Suprapubic skin (tissue), 4 donors: ENCODE results near the gene PLA2G4F. TPM values are rescaled to one million over a fixed set of nuclear protein-coding genes. Genes with fewer than 3 reads are reported as not detected.

Source experiments
- DNase-seq, 2 donors: peaks; one replicate each; pipeline ENCODE4 v3.0.0-alpha.2; 2019; ENCODE audit warnings: low spot score in 2 of 2
- H3K27ac ChIP-seq: fragments of 200-600 bp; sonication (generic); one replicate; pipeline ENCODE4 v1.5.1; 2019
- H3K27me3 ChIP-seq: fragments of 200-600 bp; sonication (generic); one replicate; pipeline ENCODE4 v1.5.1; 2019
- H3K36me3 ChIP-seq: fragments of 200-600 bp; sonication (generic); one replicate; pipeline ENCODE4 v1.5.1; 2019
- H3K4me1 ChIP-seq: fragments of 200-600 bp; sonication (generic); one replicate; pipeline ENCODE4 v1.5.1; 2019
- H3K4me3 ChIP-seq: fragments of 200-600 bp; sonication (generic); one replicate; pipeline ENCODE4 v1.5.1; 2019; ENCODE audit warnings: mild to moderate bottlenecking
- H3K9me3 ChIP-seq: fragments of 200-600 bp; sonication (generic); one replicate; pipeline ENCODE4 v1.5.1; 2019
- CTCF ChIP-seq, 2 donors: fragments of 200-600 bp in 1 of 2; fragments of 450-650 bp in 1 of 2; sonication (generic) in 1 of 2; IDR thresholded peaks; one replicate each; pipeline ENCODE4 v1.5.1; 2016 to 2019; ENCODE audit warnings: antibody characterized with exemption in 2 of 2, mild to moderate bottlenecking in 1 of 2, moderate library complexity in 1 of 2
- EP300 ChIP-seq: sonication (generic); formaldehyde crosslinking; IDR thresholded peaks from one replicate; pipeline ENCODE4 v1.6.1; 2017; ENCODE audit warnings: antibody characterized with exemption
- POLR2A ChIP-seq, 2 donors: fragments of 450-650 bp; IDR thresholded peaks; one replicate each; pipeline ENCODE4 v1.6.1; 2017; ENCODE audit warnings: antibody characterized with exemption in 2 of 2, mild to moderate bottlenecking in 2 of 2, moderate library complexity in 2 of 2
- POLR2AphosphoS5 ChIP-seq, 3 donors: sonication (generic); formaldehyde crosslinking; IDR thresholded peaks; one replicate each; pipeline ENCODE4 v1.6.1; 2017; ENCODE audit warnings: antibody characterized with exemption in 3 of 3
- WGBS: methylation state at CpG from one replicate; pipeline ENCODE4 v1.1.5; 2018; 5-methylcytosine and 5-hydroxymethylcytosine counted together
- total RNA-seq, 4 donors: library from RNA; depleted of rRNA; stranded (reverse); fragments of >200 nt; gene quantifications; one replicate each; pipeline ENCODE4 v1.1.0, GENCODE V29; 2016

Gene PLA2G4F
- total RNA-seq, 4 donors from 2014 or later, result 209 to 311 (median 246) TPM

- DNase-seq, result peak; percentile 35 to 67
These were observed 7.5 kb downstream of the PLA2G4F start for GRCh38 chr15:42148808-42149492.

GRCh38 chr15:42147431-42147735 is 9.1 kb downstream of the PLA2G4F start:
- DNase-seq, result peak; percentile 36 to 41
- no peak overlapping the region for H3K27ac ChIP-seq
- WGBS, result 87% methylated on average over 3 of the region's 4 CpGs
- H3K36me3 ChIP-seq, result no peaks in the 10 kb centered on the region
- H3K4me1 ChIP-seq, result peaks cover 26% of the 10 kb centered on the region
- no peak for TF ChIP-seq POLR2AphosphoS5 (IDR thresholded peaks at IDR 0.05)
- no peak overlapping the region for H3K4me3 ChIP-seq
- H3K9me3 ChIP-seq, result no peaks in the 10 kb centered on the region
- no peaks in the 10 kb centered on the region for H3K27me3 ChIP-seq

More at GRCh38 chr15:42148808-42149492, 7.5 kb downstream of the PLA2G4F start:
- 88% methylated on average over 12 of the region's 12 CpGs for WGBS
- Histone ChIP-seq H3K27ac (no peak overlapping the region), H3K27me3 (no peaks in the 10 kb centered on the region), H3K4me3 (no peak overlapping the region), H3K36me3 (no peaks in the 10 kb centered on the region), H3K9me3 (no peaks in the 10 kb centered on the region), H3K4me1 (peaks cover 42% of the 10 kb centered on the region)
- no peak for TF ChIP-seq POLR2AphosphoS5 (IDR thresholded peaks at IDR 0.05)
- no peak for TF ChIP-seq POLR2A (IDR thresholded peaks at IDR 0.05)
- TF ChIP-seq CTCF (IDR thresholded peaks at IDR 0.05), result no peak
- no peak for TF ChIP-seq EP300

GRCh38 chr15:42146551-42147430 is 9.6 kb downstream of the PLA2G4F start:
- Histone ChIP-seq H3K4me3 (no peak overlapping the region), H3K36me3 (no peaks in the 10 kb centered on the region), H3K27me3 (no peaks in the 10 kb centered on the region), H3K27ac (no peak overlapping the region), H3K9me3 (no peaks in the 10 kb centered on the region), H3K4me1 (peaks cover 20% of the 10 kb centered on the region)
- DNase-seq, result peak; percentile 45 to 65
- 62% methylated on average over 15 of the region's 24 CpGs for WGBS
- TF ChIP-seq POLR2A (IDR thresholded peaks at IDR 0.05) (no peak), CTCF (IDR thresholded peaks at IDR 0.05) (no peak), POLR2AphosphoS5 (IDR thresholded peaks at IDR 0.05) (no peak), EP300 (no peak)

GRCh38 chr15:42145546-42146455 is 10.6 kb downstream of the PLA2G4F start:
- Histone ChIP-seq H3K36me3 (no peaks in the 10 kb centered on the region), H3K9me3 (no peaks in the 10 kb centered on the region), H3K27ac (no peak overlapping the region), H3K4me3 (no peak overlapping the region), H3K4me1 (peaks cover 10% of the 10 kb centered on the region), H3K27me3 (no peaks in the 10 kb centered on the region)
- no peak for TF ChIP-seq CTCF (IDR thresholded peaks at IDR 0.05)
- TF ChIP-seq POLR2A (IDR thresholded peaks at IDR 0.05), result no peak
- no peak for TF ChIP-seq POLR2AphosphoS5 (IDR thresholded peaks at IDR 0.05)
- no peak for TF ChIP-seq EP300
- DNase-seq, result peak; percentile 54 to 76
- WGBS, result 88% methylated on average over 20 of the region's 29 CpGs

- Histone ChIP-seq H3K4me3 (no peak overlapping the region), H3K27ac (no peak overlapping the region), H3K4me1 (peaks cover 7% of the 10 kb centered on the region), H3K27me3 (no peaks in the 10 kb centered on the region), H3K36me3 (no peaks in the 10 kb centered on the region), H3K9me3 (no peaks in the 10 kb centered on the region)
- no peak for TF ChIP-seq CTCF (IDR thresholded peaks at IDR 0.05)
- TF ChIP-seq EP300, result no peak
- no peak for TF ChIP-seq POLR2AphosphoS5 (IDR thresholded peaks at IDR 0.05)
- no peak for TF ChIP-seq POLR2A (IDR thresholded peaks at IDR 0.05)
- DNase-seq, result peak; percentile 46 to 64
- WGBS, result 87% methylated on average over 8 of the region's 9 CpGs
These were observed 11.5 kb downstream of the PLA2G4F start for GRCh38 chr15:42144841-42145375.
